Calu3 (cell line): ENCODE measurements around the gene ERFL. TPM values are rescaled to one million over a fixed set of nuclear protein-coding genes. Genes with fewer than 3 reads are reported as not detected.
A peak's percentile ranks its signal among the peaks of the same experiment; 100 is the strongest.

Source experiments
- BruUV-seq: library from RNA; stranded (reverse); fragments of 400-500 nt; replicated peaks from 2 replicates; lab custom pipeline; 2021; lab: Mats Ljungman, UMichigan
- CTCF ChIA-PET: fragments of 300-600 bp; sonication (Branson Sonifier 250); formaldehyde crosslinking; loops from one replicate; lab custom pipeline; 2022; ENCODE audit warnings: antibody characterized with exemption; lab: Charles Lee
- DNase-seq: peaks from one replicate; pipeline ENCODE4 v3.0.0; 2022
- H3K27ac Mint-ChIP-seq: one replicate; pipeline ENCODE4 v1.8.0; 2022; ENCODE audit warnings: mixed read lengths; ENCODE audit not compliant: unreplicated experiment
- H3K27me3 Mint-ChIP-seq: one replicate; pipeline ENCODE4 v1.8.0; 2022; ENCODE audit warnings: mixed read lengths; ENCODE audit not compliant: unreplicated experiment
- H3K36me3 Mint-ChIP-seq: one replicate; pipeline ENCODE4 v1.8.0; 2022; ENCODE audit warnings: mild to moderate bottlenecking, moderate library complexity, mixed read lengths; ENCODE audit not compliant: insufficient read depth, unreplicated experiment
- H3K4me1 Mint-ChIP-seq: one replicate; pipeline ENCODE4 v1.8.0; 2022; ENCODE audit warnings: mild to moderate bottlenecking, low read depth, mixed read lengths; ENCODE audit not compliant: unreplicated experiment
- H3K4me3 Mint-ChIP-seq: one replicate; pipeline ENCODE4 v1.8.0; 2022; ENCODE audit warnings: mild to moderate bottlenecking, low read depth, moderate library complexity, mixed read lengths; ENCODE audit not compliant: unreplicated experiment
- H3K9me3 Mint-ChIP-seq: one replicate; pipeline ENCODE4 v1.8.0; 2022; ENCODE audit warnings: low read depth, mixed read lengths; ENCODE audit not compliant: unreplicated experiment
- CTCF ChIP-seq: fragments of 200-600 bp; IDR thresholded peaks from one replicate; pipeline ENCODE4 v1.8.0; 2022; ENCODE audit warnings: antibody characterized with exemption; ENCODE audit not compliant: unreplicated experiment
- intact Hi-C: fragments of 100-400 bp; cut with micrococcal nuclease; formaldehyde crosslinking; loops from one replicate; pipeline ENCODE4 v1.10.0; 2022; ENCODE audit not compliant: unreplicated experiment
- total RNA-seq: library from RNA; stranded (reverse); gene quantifications from 2 replicates; pipeline ENCODE4 v1.2.3, GENCODE V29; 2022

Gene ERFL
- total RNA-seq, 1 experiment from 2014 or later, result 0.21 TPM

- Mint-ChIP-seq H3K4me1 (peaks cover 45% of the 10 kb centered on the region), H3K27ac (no peak overlapping the region), H3K4me3 (no peak overlapping the region), H3K36me3 (peaks cover 96% of the 10 kb centered on the region), H3K9me3 (no peaks in the 10 kb centered on the region), H3K27me3 (no peaks in the 10 kb centered on the region)
- DNase-seq, result no peak
- CTCF ChIA-PET, result no interaction called here
- no peak for TF ChIP-seq CTCF
- BruUV-seq, result no TSS peak
- intact Hi-C loops, result no loop called here
These were observed 59.3 kb downstream of the ERFL start for GRCh38 chr19:41868989-41869300.

GRCh38 chr19:41868120-41868988, 59.9 kb downstream of the ERFL start:
- CTCF ChIA-PET, result no interaction called here
- H3K4me1 Mint-ChIP-seq, result peaks cover 48% of the 10 kb centered on the region
- TF ChIP-seq CTCF, result no peak
- peak overlapping the region; percentile 56 for H3K27ac Mint-ChIP-seq
- no TSS peak for BruUV-seq
- DNase-seq, result no peak
- no peak overlapping the region for H3K4me3 Mint-ChIP-seq
- intact Hi-C loops, result no loop called here
- peaks cover 97% of the 10 kb centered on the region for H3K36me3 Mint-ChIP-seq
- H3K9me3 Mint-ChIP-seq, result no peaks in the 10 kb centered on the region
- H3K27me3 Mint-ChIP-seq, result no peaks in the 10 kb centered on the region

GRCh38 chr19:41866284-41866683, 62.0 kb downstream of the ERFL start:
- peaks cover 97% of the 10 kb centered on the region for H3K36me3 Mint-ChIP-seq
- no peaks in the 10 kb centered on the region for H3K9me3 Mint-ChIP-seq

GRCh38 chr19:41864374-41864773, 63.9 kb downstream of the ERFL start:
- no TSS peak for BruUV-seq
- Mint-ChIP-seq H3K27ac (no peak overlapping the region), H3K4me3 (no peak overlapping the region), H3K27me3 (no peaks in the 10 kb centered on the region), H3K36me3 (peaks cover 98% of the 10 kb centered on the region), H3K9me3 (no peaks in the 10 kb centered on the region), H3K4me1 (peaks cover 60% of the 10 kb centered on the region)
- TF ChIP-seq CTCF, result no peak
- intact Hi-C loops, result no loop called here
- CTCF ChIA-PET, result interaction anchor here (0.6 kb wide), 1 partner anchor 17 kb away, joined by 4 read pairs; no protein-coding TSS in a partner anchor
- DNase-seq, result no peak

More at GRCh38 chr19:41866284-41866683, 62.0 kb downstream of the ERFL start:
- DNase-seq, result no peak
- CTCF ChIA-PET, result no interaction called here
- Mint-ChIP-seq H3K4me1 (peaks cover 59% of the 10 kb centered on the region), H3K27me3 (no peaks in the 10 kb centered on the region), H3K27ac (peak overlapping the region; percentile 69), H3K4me3 (no peak overlapping the region)
- no peak for TF ChIP-seq CTCF
- intact Hi-C loops, result no loop called here
- no TSS peak for BruUV-seq
